ENCODE results near the gene PIEZO2.

The PIEZO2 gene

DNA sequence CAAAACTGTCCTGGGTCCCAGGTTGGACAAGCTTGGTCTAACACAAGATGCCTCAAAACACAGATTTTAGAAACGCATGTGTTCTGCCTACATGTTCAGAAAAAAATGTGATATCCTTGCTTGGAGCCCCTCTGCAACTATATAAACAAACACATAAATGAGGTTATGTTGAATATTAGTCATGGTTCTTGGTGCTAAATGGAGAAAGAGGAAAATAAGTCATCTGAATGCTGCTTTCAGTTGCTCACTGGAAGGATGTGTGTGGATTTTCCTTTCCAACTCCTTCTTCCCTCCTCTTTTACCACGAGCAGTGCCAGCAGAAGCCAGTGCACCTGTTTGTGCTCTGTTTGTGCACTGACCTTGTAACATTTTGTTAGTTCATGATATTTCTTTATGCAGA is 85.3 kb downstream of the PIEZO2 start:
- DNase-seq = no peak

- DNase-seq = no peak
Observed at GRCh38 chr18:11055721-11056120, 93.6 kb downstream of the PIEZO2 start.

DNA sequence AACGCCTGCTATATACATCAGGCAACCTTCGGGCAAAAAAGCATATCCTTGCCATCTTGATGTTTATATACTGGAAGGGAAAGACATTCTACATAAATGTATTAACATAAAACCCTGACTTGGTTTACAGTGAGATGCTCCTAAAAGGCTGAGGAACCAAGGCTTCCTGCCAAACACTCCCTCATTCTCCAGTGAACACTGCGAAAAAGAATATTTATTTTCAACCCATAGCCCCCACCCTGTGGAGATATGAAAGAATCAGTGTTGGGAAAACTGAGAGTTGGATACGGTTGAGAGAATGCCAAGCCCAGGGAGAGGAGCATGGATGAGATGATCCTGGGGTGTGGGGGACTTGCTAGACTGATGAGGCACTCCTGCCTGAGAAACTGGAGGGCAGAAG is 94.9 kb downstream of the PIEZO2 start:
- no peak for DNase-seq

DNA sequence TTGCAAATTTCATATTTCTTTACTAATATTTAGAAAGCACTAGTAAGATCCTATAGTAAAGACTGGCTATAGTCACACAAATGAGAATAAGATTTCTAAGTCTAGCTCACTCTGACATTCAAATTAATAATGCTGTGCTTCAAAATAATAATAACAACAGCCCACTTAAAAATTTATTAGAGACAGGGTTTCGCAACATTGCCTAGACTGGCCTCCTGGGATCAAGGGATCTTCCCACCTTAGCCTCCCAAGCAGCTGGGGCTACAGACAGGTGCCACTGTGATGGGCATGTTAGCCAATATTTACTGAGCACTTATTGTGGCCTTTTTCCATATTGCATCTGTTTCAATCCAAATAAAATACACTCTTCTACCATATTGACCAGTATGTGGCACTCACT is 96.1 kb downstream of the PIEZO2 start:
- no peak for DNase-seq

DNA sequence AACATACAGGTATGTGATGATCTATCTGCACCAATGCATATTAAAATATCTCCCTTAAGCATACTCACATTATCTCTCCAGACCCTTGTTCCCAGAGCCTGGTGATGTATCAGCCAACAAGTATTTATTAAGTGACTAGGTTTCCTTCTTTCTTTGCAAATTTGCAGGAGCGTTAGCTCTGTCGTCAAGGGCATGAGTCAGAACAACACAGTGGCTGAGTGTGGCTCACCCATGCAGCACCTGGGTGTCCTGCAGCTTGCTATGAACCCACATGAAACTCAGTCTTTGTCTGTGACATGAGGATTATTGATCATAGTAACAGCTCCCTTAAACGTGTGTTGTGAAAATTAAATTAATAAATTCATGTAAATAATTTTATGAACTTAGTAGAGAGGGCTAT is 96.6 kb downstream of the PIEZO2 start:
- no peak for DNase-seq

GRCh38 chr18:11051462-11051861 is 97.9 kb downstream of the PIEZO2 start:
- DNase-seq = no peak

GRCh38 chr18:11050966-11051365 is 98.4 kb downstream of the PIEZO2 start:
- no peak for DNase-seq

DNA sequence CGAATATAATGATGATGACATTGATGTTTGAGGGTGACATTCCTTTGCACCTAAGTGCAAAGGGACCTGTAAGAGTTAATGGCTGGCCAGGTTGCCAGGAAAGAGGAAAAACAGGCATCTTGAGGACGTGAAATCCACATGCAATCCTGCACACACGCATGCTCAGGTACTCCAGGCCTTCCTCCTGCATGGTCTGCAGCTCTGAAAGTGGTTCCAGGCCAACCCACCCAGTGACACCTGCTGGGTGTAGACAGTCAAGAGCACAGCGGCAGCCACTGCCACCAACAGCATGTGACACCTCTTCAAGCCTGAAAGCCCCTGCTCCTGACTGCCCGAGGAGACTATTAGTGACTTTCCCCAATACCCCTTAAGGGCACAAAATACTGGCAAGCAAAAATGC is 101.6 kb downstream of the PIEZO2 start:
- DNase-seq = no peak

DNA sequence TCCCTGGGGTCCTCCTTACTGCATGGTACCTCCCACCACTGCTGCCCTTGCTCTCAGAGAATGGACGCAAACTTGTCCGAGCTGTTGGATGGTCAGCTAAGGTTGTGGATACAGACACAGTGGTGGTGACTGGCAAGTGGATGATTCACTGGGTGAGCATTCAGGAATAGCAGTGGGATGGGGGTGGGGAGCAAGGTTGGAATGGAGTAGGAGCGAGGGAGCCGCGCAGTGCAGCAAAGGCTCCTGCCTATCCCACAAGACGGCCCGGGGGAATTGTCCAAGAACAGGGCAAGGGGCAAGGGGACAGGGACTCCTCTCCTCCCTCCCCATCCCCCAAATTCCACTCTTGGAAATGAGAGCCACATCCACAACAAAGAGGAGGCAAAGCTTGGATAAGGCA is 102.2 kb downstream of the PIEZO2 start:
- no peak for DNase-seq

DNA sequence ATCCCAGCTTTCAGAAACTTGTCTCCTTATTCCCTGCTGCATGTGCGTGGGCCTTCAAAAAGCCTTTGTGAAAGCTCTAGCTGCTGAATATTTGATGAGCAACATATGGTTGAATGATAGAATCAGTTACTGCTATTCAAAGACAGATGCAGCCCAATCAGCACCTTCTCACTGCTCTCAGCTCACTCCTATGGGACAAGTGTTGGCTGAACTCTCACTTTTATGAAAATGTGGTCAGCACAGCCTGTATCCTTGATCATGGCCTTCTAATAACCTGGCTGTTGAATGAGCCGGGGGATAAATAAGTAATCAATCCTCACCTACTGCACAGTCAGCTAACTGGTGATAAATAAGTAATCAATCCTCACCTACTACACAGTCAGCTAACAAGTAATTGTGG is 103.2 kb downstream of the PIEZO2 start:
- DNase-seq = no peak

- no peak for DNase-seq
Observed at GRCh38 chr18:11043694-11044093, 105.7 kb downstream of the PIEZO2 start.

DNA sequence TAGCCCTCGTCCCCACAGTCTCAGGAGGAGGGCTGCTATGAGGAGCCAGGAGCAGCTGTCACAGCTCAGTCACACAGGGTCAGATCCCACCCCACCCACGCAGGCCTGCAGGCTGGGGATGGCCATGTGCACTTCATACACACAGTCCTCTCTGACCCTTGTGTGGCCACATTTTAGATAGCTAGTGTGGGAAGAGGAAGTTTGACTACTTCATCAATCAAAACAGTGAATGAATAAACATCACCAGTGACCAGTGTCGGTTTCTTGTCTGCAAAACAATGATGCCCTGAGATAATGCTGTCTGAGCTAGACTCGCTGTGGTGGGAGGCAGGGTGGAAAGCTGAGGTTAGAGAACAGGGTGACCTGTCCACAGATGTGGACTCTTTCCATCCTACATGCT is 107.1 kb downstream of the PIEZO2 start:
- no peak for DNase-seq

- DNase-seq = peak; percentile 5
Observed at GRCh38 chr18:11040823-11041656, 108.3 kb downstream of the PIEZO2 start.

DNA sequence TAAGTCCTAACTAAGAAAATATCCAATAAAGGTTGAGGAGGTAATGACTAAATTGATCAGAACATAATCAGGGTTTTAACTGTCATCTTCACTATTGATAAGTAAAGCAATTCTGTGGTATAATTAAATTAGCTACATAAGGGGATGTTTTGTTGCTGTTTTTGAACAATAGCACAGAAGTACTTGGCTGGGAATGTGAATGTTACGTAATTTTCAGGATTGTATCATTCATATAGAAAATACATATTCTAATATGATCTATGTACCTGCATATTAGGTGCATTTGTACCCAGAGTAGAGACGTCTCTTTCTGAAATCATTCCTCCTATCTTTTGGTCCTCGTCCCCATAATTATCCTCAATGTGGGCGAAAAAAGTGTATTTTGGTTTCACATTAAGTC is 109.0 kb downstream of the PIEZO2 start:
- DNase-seq = no peak

GRCh38 chr18:11037533-11038240 is 111.7 kb downstream of the PIEZO2 start:
- no peak for DNase-seq

DNA sequence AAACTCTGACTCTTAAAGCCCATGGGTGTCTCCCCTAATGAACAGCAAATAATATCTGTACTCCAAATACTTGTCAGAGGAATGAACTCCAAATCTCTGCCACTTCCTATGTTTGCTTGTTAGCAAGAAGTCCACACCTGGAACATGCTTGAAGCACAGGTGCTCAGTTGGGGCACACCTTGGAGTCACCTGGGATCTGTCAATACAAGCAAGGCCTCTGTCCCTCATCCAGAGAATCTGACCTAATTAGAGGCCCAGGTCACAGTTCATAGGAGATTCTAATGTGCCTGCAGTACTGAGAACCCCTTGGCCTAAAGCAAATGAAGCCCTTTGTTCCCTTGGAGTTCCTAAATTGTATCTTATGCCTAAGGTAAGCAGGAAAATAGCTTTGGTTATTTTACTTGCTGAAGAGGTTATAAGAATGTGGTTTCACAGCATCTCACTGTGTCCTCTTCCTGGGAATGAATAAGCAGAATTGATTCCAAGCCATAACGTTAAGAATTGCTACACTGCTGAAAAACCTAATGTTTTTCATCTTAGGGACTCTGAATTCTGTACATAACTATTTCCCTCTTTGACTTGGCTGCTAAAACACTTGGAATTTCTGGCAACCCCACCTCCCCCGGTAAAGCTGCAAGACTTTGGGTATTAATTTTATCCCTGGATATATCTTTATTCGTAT is 113.4 kb downstream of the PIEZO2 start:
- no peak for DNase-seq

GRCh38 chr18:11035376-11035775 is 114.0 kb downstream of the PIEZO2 start:
- no peak for DNase-seq

- DNase-seq = no peak
Observed at GRCh38 chr18:11034884-11035283, 114.5 kb downstream of the PIEZO2 start.

- no peak for DNase-seq
Observed at GRCh38 chr18:11033503-11033902, 115.9 kb downstream of the PIEZO2 start.

- no peak for DNase-seq
Observed at GRCh38 chr18:11031966-11032365, 117.4 kb downstream of the PIEZO2 start.

- no peak for DNase-seq
Observed at GRCh38 chr18:11029021-11029420, 120.3 kb downstream of the PIEZO2 start.

- no peak for DNase-seq
Observed at GRCh38 chr18:11027862-11028261, 121.5 kb downstream of the PIEZO2 start.

- no peak for DNase-seq
Observed at GRCh38 chr18:11025671-11026070, 123.7 kb downstream of the PIEZO2 start.
